HepG2 (cell line): ENCODE measurements around the gene RAN. TPM values are rescaled to one million over a fixed set of nuclear protein-coding genes. Genes with fewer than 3 reads are reported as not detected.

ENCODE experiments used
- CSRNP2 ChIP-seq: sonication (generic); formaldehyde crosslinking; conservative IDR thresholded peaks from 2 replicates; pipeline ENCODE4 v1.8.0; 2022; ENCODE audit warnings: low read depth, missing genetic modification reagents
- ETV6 ChIP-seq: sonication (generic); formaldehyde crosslinking; conservative IDR thresholded peaks from 2 replicates; pipeline ENCODE4 v1.4.0; 2020; ENCODE audit warnings: missing genetic modification reagents
- FOXO1 ChIP-seq: sonication (generic); formaldehyde crosslinking; IDR thresholded peaks from 2 replicates; pipeline ENCODE4 v1.4.0; 2020; ENCODE audit warnings: missing genetic modification reagents
- JUN ChIP-seq: sonication (generic); formaldehyde crosslinking; IDR thresholded peaks from 2 replicates; pipeline ENCODE4 v1.4.0; 2020; ENCODE audit warnings: mild to moderate bottlenecking, missing genetic modification reagents
- MLLT10 ChIP-seq: sonication (generic); formaldehyde crosslinking; IDR thresholded peaks from 2 replicates; pipeline ENCODE4 v1.4.0; 2020; ENCODE audit warnings: missing genetic modification reagents
- MXD1 ChIP-seq: sonication (generic); formaldehyde crosslinking; IDR thresholded peaks from 2 replicates; pipeline ENCODE4 v1.4.0; 2020; ENCODE audit warnings: mild to moderate bottlenecking, missing genetic modification reagents
- NCOA2 ChIP-seq: sonication (generic); formaldehyde crosslinking; IDR thresholded peaks from 2 replicates; pipeline ENCODE4 v1.8.0; 2022; ENCODE audit warnings: inconsistent platforms
- SKI ChIP-seq: fragments of 450-650 bp; IDR thresholded peaks from one replicate; pipeline ENCODE4 v1.6.1; 2018; ENCODE audit warnings: mild to moderate bottlenecking; ENCODE audit not compliant: partially characterized antibody
- TCF12 ChIP-seq, 2 experiments: fragments of 450-650 bp in 1 of 2; sonication (generic) in 1 of 2; formaldehyde crosslinking in 1 of 2; IDR thresholded peaks; 2 replicates each; pipeline versions ENCODE4 v1.6.1 to v1.8.0; 2017 to 2022; ENCODE audit warnings: antibody characterized with exemption in 1 of 2, mild to moderate bottlenecking in 1 of 2, missing genetic modification reagents in 1 of 2, moderate library complexity in 1 of 2
- ZFP62 ChIP-seq: sonication (generic); formaldehyde crosslinking; IDR thresholded peaks from 2 replicates; pipeline ENCODE4 v1.4.0; 2020; ENCODE audit warnings: missing genetic modification reagents
- ZFX ChIP-seq: sonication (generic); formaldehyde crosslinking; IDR thresholded peaks from 2 replicates; pipeline ENCODE4 v1.4.0; 2020; ENCODE audit warnings: mild to moderate bottlenecking, low read depth, missing genetic modification reagents, moderate library complexity
- ZNF501 ChIP-seq: sonication (generic); formaldehyde crosslinking; IDR thresholded peaks from 2 replicates; pipeline ENCODE4 v1.5.1; 2020; ENCODE audit warnings: mild to moderate bottlenecking, moderate library complexity, missing genetic modification reagents
- ZNF557 ChIP-seq: sonication (generic); formaldehyde crosslinking; IDR thresholded peaks from 2 replicates; pipeline ENCODE4 v1.4.0; 2020; ENCODE audit warnings: missing genetic modification reagents
- ZNF749 ChIP-seq: sonication (generic); formaldehyde crosslinking; IDR thresholded peaks from 2 replicates; pipeline ENCODE4 v1.8.0; 2022; ENCODE audit warnings: mild to moderate bottlenecking, missing genetic modification reagents, moderate library complexity, borderline replicate concordance
- ZSCAN29 ChIP-seq: sonication (generic); formaldehyde crosslinking; conservative IDR thresholded peaks from 2 replicates; pipeline ENCODE4 v1.4.0; 2020; ENCODE audit warnings: mild to moderate bottlenecking, missing genetic modification reagents
- polyA plus RNA-seq, 8 experiments: library from polyadenylated mRNA; depleted of rRNA in 3 of 8; stranded (reverse) in 7 of 8; unstranded in 1 of 8; fragments of >200 nt; fragmentation: Illumina TruSeq in 4 of 8; extraction: Trizol in 4 of 8; gene quantifications; 2 replicates each; pipeline versions ENCODE4 v1.2.1 to v1.2.3, GENCODE V29; 2011 to 2016; ENCODE audit warnings: low read depth in 4 of 8, missing spikeins in 1 of 8, mixed read lengths in 1 of 8; ENCODE audit not compliant: insufficient read depth in 1 of 8
- total RNA-seq, 5 experiments: library from RNA; depleted of rRNA; stranded (reverse); fragments of >200 nt; fragmentation: Illumina TruSeq; extraction: Trizol; gene quantifications; 2 replicates each; pipeline ENCODE4 v1.2.3, GENCODE V29; 2016; ENCODE audit warnings: low read depth in 1 of 5
- TF ChIP-seq, protein P1 (sequence below): sonication (generic); formaldehyde crosslinking; IDR thresholded peaks from 2 replicates; pipeline ENCODE4 v1.4.0; 2020; ENCODE audit warnings: missing genetic modification reagents
- TF ChIP-seq, protein P2 (sequence below): fragments of 450-650 bp; IDR thresholded peaks from 2 replicates; pipeline ENCODE4 v1.6.1; 2017; ENCODE audit warnings: mild to moderate bottlenecking

Gene RAN
- total and polyA plus RNA-seq, 2 of the 13 experiments (the other 11 are each of a cell fraction or from before 2014, with no cell fraction given): 1,335 to 1,630 TPM

- no peak for TF ChIP-seq FOXO1 (CRISPR knock-in tag)
- TF ChIP-seq ZNF557 (CRISPR knock-in tag): no peak
- no peak for TF ChIP-seq NCOA2
- 0 out of 2 replicates have a peak, but pooled peaks have one; percentile 13 for TF ChIP-seq JUN
- no peak for TF ChIP-seq ZFP62
- no peak for TF ChIP-seq SKI
- no peak for TF ChIP-seq ZSCAN29
- no peak for TF ChIP-seq MLLT10
- TF ChIP-seq ZNF501 (CRISPR knock-in tag): peak; percentile 54; the same call in 1 of the 2 replicates
- no peak; the same call in 1 of the 2 replicates for TF ChIP-seq CSRNP2 (CRISPR knock-in tag)
- TF ChIP-seq, protein P1, sequence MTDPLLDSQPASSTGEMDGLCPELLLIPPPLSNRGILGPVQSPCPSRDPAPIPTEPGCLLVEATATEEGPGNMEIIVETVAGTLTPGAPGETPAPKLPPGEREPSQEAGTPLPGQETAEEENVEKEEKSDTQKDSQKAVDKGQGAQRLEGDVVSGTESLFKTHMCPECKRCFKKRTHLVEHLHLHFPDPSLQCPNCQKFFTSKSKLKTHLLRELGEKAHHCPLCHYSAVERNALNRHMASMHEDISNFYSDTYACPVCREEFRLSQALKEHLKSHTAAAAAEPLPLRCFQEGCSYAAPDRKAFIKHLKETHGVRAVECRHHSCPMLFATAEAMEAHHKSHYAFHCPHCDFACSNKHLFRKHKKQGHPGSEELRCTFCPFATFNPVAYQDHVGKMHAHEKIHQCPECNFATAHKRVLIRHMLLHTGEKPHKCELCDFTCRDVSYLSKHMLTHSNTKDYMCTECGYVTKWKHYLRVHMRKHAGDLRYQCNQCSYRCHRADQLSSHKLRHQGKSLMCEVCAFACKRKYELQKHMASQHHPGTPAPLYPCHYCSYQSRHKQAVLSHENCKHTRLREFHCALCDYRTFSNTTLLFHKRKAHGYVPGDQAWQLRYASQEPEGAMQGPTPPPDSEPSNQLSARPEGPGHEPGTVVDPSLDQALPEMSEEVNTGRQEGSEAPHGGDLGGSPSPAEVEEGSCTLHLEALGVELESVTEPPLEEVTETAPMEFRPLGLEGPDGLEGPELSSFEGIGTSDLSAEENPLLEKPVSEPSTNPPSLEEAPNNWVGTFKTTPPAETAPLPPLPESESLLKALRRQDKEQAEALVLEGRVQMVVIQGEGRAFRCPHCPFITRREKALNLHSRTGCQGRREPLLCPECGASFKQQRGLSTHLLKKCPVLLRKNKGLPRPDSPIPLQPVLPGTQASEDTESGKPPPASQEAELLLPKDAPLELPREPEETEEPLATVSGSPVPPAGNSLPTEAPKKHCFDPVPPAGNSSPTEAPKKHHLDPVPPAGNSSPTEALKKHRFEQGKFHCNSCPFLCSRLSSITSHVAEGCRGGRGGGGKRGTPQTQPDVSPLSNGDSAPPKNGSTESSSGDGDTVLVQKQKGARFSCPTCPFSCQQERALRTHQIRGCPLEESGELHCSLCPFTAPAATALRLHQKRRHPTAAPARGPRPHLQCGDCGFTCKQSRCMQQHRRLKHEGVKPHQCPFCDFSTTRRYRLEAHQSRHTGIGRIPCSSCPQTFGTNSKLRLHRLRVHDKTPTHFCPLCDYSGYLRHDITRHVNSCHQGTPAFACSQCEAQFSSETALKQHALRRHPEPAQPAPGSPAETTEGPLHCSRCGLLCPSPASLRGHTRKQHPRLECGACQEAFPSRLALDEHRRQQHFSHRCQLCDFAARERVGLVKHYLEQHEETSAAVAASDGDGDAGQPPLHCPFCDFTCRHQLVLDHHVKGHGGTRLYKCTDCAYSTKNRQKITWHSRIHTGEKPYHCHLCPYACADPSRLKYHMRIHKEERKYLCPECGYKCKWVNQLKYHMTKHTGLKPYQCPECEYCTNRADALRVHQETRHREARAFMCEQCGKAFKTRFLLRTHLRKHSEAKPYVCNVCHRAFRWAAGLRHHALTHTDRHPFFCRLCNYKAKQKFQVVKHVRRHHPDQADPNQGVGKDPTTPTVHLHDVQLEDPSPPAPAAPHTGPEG (CRISPR knock-in tag): peak; percentile 7; the same call in 1 of the 2 replicates
- TF ChIP-seq, protein P2, sequence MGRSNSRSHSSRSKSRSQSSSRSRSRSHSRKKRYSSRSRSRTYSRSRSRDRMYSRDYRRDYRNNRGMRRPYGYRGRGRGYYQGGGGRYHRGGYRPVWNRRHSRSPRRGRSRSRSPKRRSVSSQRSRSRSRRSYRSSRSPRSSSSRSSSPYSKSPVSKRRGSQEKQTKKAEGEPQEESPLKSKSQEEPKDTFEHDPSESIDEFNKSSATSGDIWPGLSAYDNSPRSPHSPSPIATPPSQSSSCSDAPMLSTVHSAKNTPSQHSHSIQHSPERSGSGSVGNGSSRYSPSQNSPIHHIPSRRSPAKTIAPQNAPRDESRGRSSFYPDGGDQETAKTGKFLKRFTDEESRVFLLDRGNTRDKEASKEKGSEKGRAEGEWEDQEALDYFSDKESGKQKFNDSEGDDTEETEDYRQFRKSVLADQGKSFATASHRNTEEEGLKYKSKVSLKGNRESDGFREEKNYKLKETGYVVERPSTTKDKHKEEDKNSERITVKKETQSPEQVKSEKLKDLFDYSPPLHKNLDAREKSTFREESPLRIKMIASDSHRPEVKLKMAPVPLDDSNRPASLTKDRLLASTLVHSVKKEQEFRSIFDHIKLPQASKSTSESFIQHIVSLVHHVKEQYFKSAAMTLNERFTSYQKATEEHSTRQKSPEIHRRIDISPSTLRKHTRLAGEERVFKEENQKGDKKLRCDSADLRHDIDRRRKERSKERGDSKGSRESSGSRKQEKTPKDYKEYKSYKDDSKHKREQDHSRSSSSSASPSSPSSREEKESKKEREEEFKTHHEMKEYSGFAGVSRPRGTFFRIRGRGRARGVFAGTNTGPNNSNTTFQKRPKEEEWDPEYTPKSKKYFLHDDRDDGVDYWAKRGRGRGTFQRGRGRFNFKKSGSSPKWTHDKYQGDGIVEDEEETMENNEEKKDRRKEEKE: no peak
- TF ChIP-seq TCF12 (IDR thresholded peaks at IDR 0.05): no peak
- TF ChIP-seq TCF12 (CRISPR knock-in tag; IDR thresholded peaks at IDR 0.05): 0 out of 2 replicates have a peak, but pooled peaks have one; percentile 33
- no peak for TF ChIP-seq ZNF749 (CRISPR knock-in tag)
- 0 out of 2 replicates have a peak, but pooled peaks have one; percentile 29 for TF ChIP-seq MXD1 (CRISPR knock-in tag)
- TF ChIP-seq ETV6 (CRISPR knock-in tag): no peak; the same call in 1 of the 2 replicates
- peak; percentile 60 for TF ChIP-seq ZFX (CRISPR knock-in tag)
Measured at GRCh38 chr12:130872179-130873096, 572 bp downstream of the RAN start (continued).
